ENCODE data around the gene NCAPH2. TPM values are rescaled to one million over a fixed set of nuclear protein-coding genes. Genes with fewer than 3 reads are reported as not detected.

NCAPH2 gene
- total and polyA plus RNA-seq, 2 of the 8 experiments (the other 6 are each of a cell fraction or from before 2014, with no cell fraction given) = 62.2 to 81.6 TPM

DNA sequence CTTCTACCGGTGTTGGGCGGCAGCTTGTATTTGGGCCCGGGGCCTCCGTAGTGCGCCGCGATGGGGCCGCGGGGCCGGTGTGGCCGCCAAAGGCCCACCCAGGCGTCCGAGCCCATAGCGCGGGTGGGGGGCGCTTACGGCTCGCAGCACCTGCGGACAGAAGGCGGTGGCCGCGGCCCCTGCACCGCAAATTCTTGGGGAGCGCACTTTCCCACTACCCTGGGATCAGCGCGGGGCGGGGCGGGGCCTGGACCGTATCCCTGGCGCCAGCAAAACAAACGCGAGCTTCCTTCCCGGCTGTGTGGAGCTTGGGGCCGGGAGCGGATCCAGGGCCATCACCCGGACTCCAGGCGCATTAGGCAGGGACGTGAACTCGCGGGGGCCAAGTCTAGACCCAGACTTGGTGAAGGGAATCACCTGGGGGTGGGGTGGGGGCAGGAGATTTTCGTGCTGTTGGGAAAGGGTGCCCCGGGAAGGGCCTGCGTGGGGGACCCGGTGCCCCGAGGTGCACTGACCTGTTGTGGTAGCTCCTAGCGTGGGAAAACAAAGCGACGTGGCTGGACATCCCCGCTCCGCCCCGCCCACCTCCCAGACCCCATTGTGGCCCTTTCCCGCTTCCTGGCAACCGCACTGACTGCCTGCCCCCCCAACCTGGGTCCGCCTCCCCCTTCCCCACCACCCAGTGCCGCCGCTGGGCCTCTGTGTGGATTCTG is 24.1 kb downstream of the NCAPH2 start (continued):
- TF ChIP-seq, protein P1, sequence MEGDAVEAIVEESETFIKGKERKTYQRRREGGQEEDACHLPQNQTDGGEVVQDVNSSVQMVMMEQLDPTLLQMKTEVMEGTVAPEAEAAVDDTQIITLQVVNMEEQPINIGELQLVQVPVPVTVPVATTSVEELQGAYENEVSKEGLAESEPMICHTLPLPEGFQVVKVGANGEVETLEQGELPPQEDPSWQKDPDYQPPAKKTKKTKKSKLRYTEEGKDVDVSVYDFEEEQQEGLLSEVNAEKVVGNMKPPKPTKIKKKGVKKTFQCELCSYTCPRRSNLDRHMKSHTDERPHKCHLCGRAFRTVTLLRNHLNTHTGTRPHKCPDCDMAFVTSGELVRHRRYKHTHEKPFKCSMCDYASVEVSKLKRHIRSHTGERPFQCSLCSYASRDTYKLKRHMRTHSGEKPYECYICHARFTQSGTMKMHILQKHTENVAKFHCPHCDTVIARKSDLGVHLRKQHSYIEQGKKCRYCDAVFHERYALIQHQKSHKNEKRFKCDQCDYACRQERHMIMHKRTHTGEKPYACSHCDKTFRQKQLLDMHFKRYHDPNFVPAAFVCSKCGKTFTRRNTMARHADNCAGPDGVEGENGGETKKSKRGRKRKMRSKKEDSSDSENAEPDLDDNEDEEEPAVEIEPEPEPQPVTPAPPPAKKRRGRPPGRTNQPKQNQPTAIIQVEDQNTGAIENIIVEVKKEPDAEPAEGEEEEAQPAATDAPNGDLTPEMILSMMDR (IDR thresholded peaks at IDR 0.05; ENCODE audit: control extremely low read depth in 1 of 3, insufficient read depth in 1 of 3, low read depth in 1 of 3, low read length in 3 of 3) = no peak
- TF ChIP-seq RNF2 (IDR thresholded peaks at IDR 0.05; ENCODE audit: borderline replicate concordance, low read depth, low read length, missing control alignments, poor library complexity, severe bottlenecking) = peak; percentile 37
- TF ChIP-seq YY1 (IDR thresholded peaks at IDR 0.05; ENCODE audit: low read depth, low read length) = no peak
- TF ChIP-seq SIRT6 (IDR thresholded peaks at IDR 0.05; ENCODE audit: low read length) = no peak
- TF ChIP-seq SP2 (IDR thresholded peaks at IDR 0.05; ENCODE audit: low read length) = no peak
- no peak for TF ChIP-seq EGR1 (IDR thresholded peaks at IDR 0.05; ENCODE audit: borderline replicate concordance, low read depth, low read length)
- TF ChIP-seq CBX5 (IDR thresholded peaks at IDR 0.05; ENCODE audit: low read depth, low read length) = no peak
- no peak for TF ChIP-seq ASH2L (IDR thresholded peaks at IDR 0.05; ENCODE audit: low read length)
- TF ChIP-seq HDAC6 (IDR thresholded peaks at IDR 0.05; ENCODE audit: low read depth, low read length) = no peak
- TF ChIP-seq, protein P2, sequence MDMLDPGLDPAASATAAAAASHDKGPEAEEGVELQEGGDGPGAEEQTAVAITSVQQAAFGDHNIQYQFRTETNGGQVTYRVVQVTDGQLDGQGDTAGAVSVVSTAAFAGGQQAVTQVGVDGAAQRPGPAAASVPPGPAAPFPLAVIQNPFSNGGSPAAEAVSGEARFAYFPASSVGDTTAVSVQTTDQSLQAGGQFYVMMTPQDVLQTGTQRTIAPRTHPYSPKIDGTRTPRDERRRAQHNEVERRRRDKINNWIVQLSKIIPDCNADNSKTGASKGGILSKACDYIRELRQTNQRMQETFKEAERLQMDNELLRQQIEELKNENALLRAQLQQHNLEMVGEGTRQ (IDR thresholded peaks at IDR 0.05; ENCODE audit: low read length) = no peak
- peak; percentile 70 for TF ChIP-seq KDM4A (IDR thresholded peaks at IDR 0.05; ENCODE audit: low read depth, low read length, severe bottlenecking)

Measured in H1 (cell line).